Measurements from ENCODE around the gene CFAP52.
"Not testable (repeated sequence)": the region's sequence is repeated elsewhere in the genome, so short reads cannot be mapped to it uniquely, and the experiment has no call there.

The CFAP52 gene

GRCh38 chr17:9646546-9646885 lies 70.1 kb downstream of the CFAP52 start:
- Mint-ChIP-seq H3K4me3 (peak overlapping the region; percentile 71), H3K27me3 (ENCODE audit: low read depth) (peaks cover 42% of the 10 kb centered on the region), H3K4me1 (ENCODE audit: low read depth) (peaks cover 19% of the 10 kb centered on the region), H3K27ac (no peak overlapping the region), H3K9me3 (no peaks in the 10 kb centered on the region), H3K36me3 (ENCODE audit: low read depth) (peaks cover 5% of the 10 kb centered on the region)

- no peak overlapping the region for H3K27ac Mint-ChIP-seq
- H3K27me3 Mint-ChIP-seq (ENCODE audit: low read depth) = peaks cover 42% of the 10 kb centered on the region
- peaks cover 19% of the 10 kb centered on the region for H3K4me1 Mint-ChIP-seq (ENCODE audit: low read depth)
- H3K4me3 Mint-ChIP-seq = no peak overlapping the region
- H3K9me3 Mint-ChIP-seq = no peaks in the 10 kb centered on the region
- peaks cover 5% of the 10 kb centered on the region for H3K36me3 Mint-ChIP-seq (ENCODE audit: low read depth)
Observed at GRCh38 chr17:9647014-9647413, 70.6 kb downstream of the CFAP52 start.

- H3K36me3 Mint-ChIP-seq (ENCODE audit: low read depth) = peaks cover 5% of the 10 kb centered on the region
- H3K27me3 Mint-ChIP-seq (ENCODE audit: low read depth) = peaks cover 38% of the 10 kb centered on the region
- H3K27ac Mint-ChIP-seq = no peak overlapping the region
- H3K4me1 Mint-ChIP-seq (ENCODE audit: low read depth) = peaks cover 19% of the 10 kb centered on the region
- no peak overlapping the region for H3K4me3 Mint-ChIP-seq
- H3K9me3 Mint-ChIP-seq = no peaks in the 10 kb centered on the region
Observed at GRCh38 chr17:9648521-9649110, 72.2 kb downstream of the CFAP52 start.

- Mint-ChIP-seq H3K27me3 (ENCODE audit: low read depth) (no peaks in the 10 kb centered on the region), H3K27ac (no peak overlapping the region), H3K4me3 (no peak overlapping the region), H3K4me1 (ENCODE audit: low read depth) (no peaks in the 10 kb centered on the region), H3K9me3 (no peaks in the 10 kb centered on the region), H3K36me3 (ENCODE audit: low read depth) (no peaks in the 10 kb centered on the region)
Observed at GRCh38 chr17:9658593-9659211, 82.3 kb downstream of the CFAP52 start.

GRCh38 chr17:9661027-9661426 lies 84.6 kb downstream of the CFAP52 start:
- Mint-ChIP-seq H3K9me3 (no peaks in the 10 kb centered on the region), H3K4me1 (ENCODE audit: low read depth) (no peaks in the 10 kb centered on the region), H3K27ac (no peak overlapping the region), H3K27me3 (ENCODE audit: low read depth) (no peaks in the 10 kb centered on the region), H3K4me3 (no peak overlapping the region), H3K36me3 (ENCODE audit: low read depth) (no peaks in the 10 kb centered on the region)

- H3K4me3 Mint-ChIP-seq; H3K4me1 Mint-ChIP-seq (ENCODE audit: low read depth); H3K27me3 Mint-ChIP-seq (ENCODE audit: low read depth); H3K27ac Mint-ChIP-seq; H3K9me3 Mint-ChIP-seq; H3K36me3 Mint-ChIP-seq (ENCODE audit: low read depth): not testable (repeated sequence)
Observed at GRCh38 chr17:9663511-9663910, 87.1 kb downstream of the CFAP52 start.

GRCh38 chr17:9666461-9667050 lies 90.1 kb downstream of the CFAP52 start:
- Mint-ChIP-seq H3K36me3 (ENCODE audit: low read depth) (no peaks in the 10 kb centered on the region), H3K27ac (no peak overlapping the region), H3K4me3 (no peak overlapping the region), H3K4me1 (ENCODE audit: low read depth) (peaks cover 5% of the 10 kb centered on the region), H3K27me3 (ENCODE audit: low read depth) (no peaks in the 10 kb centered on the region), H3K9me3 (no peaks in the 10 kb centered on the region)

- peaks cover 5% of the 10 kb centered on the region for H3K4me1 Mint-ChIP-seq (ENCODE audit: low read depth)
- H3K36me3 Mint-ChIP-seq (ENCODE audit: low read depth) = no peaks in the 10 kb centered on the region
- no peaks in the 10 kb centered on the region for H3K9me3 Mint-ChIP-seq
- H3K4me3 Mint-ChIP-seq = no peak overlapping the region
- no peak overlapping the region for H3K27ac Mint-ChIP-seq
- no peaks in the 10 kb centered on the region for H3K27me3 Mint-ChIP-seq (ENCODE audit: low read depth)
Observed at GRCh38 chr17:9668517-9668916, 92.1 kb downstream of the CFAP52 start.

- Mint-ChIP-seq H3K9me3 (no peaks in the 10 kb centered on the region), H3K27ac (no peak overlapping the region), H3K27me3 (ENCODE audit: low read depth) (no peaks in the 10 kb centered on the region), H3K36me3 (ENCODE audit: low read depth) (no peaks in the 10 kb centered on the region), H3K4me1 (ENCODE audit: low read depth) (peaks cover 5% of the 10 kb centered on the region), H3K4me3 (no peak overlapping the region)
Observed at GRCh38 chr17:9669551-9670008, 93.1 kb downstream of the CFAP52 start.

- H3K36me3 Mint-ChIP-seq (ENCODE audit: low read depth) = no peaks in the 10 kb centered on the region
- H3K4me1 Mint-ChIP-seq (ENCODE audit: low read depth) = peaks cover 5% of the 10 kb centered on the region
- no peak overlapping the region for H3K4me3 Mint-ChIP-seq
- no peak overlapping the region for H3K27ac Mint-ChIP-seq
- H3K9me3 Mint-ChIP-seq = no peaks in the 10 kb centered on the region
- H3K27me3 Mint-ChIP-seq (ENCODE audit: low read depth) = no peaks in the 10 kb centered on the region
Observed at GRCh38 chr17:9670596-9670995, 94.2 kb downstream of the CFAP52 start.

GRCh38 chr17:9671559-9671958 lies 95.1 kb downstream of the CFAP52 start:
- H3K27ac Mint-ChIP-seq = no peak overlapping the region
- no peaks in the 10 kb centered on the region for H3K36me3 Mint-ChIP-seq (ENCODE audit: low read depth)
- no peaks in the 10 kb centered on the region for H3K27me3 Mint-ChIP-seq (ENCODE audit: low read depth)
- no peaks in the 10 kb centered on the region for H3K9me3 Mint-ChIP-seq
- H3K4me1 Mint-ChIP-seq (ENCODE audit: low read depth) = peaks cover 4% of the 10 kb centered on the region
- H3K4me3 Mint-ChIP-seq = no peak overlapping the region

- H3K4me1 Mint-ChIP-seq (ENCODE audit: low read depth) = no peaks in the 10 kb centered on the region
- no peaks in the 10 kb centered on the region for H3K9me3 Mint-ChIP-seq
- H3K27ac Mint-ChIP-seq = no peak overlapping the region
- H3K36me3 Mint-ChIP-seq (ENCODE audit: low read depth) = no peaks in the 10 kb centered on the region
- no peak overlapping the region for H3K4me3 Mint-ChIP-seq
- no peaks in the 10 kb centered on the region for H3K27me3 Mint-ChIP-seq (ENCODE audit: low read depth)
Observed at GRCh38 chr17:9672266-9672665, 95.8 kb downstream of the CFAP52 start.

GRCh38 chr17:9672691-9673090 lies 96.2 kb downstream of the CFAP52 start:
- Mint-ChIP-seq H3K9me3 (no peaks in the 10 kb centered on the region), H3K36me3 (ENCODE audit: low read depth) (no peaks in the 10 kb centered on the region), H3K4me3 (no peak overlapping the region), H3K27ac (no peak overlapping the region), H3K27me3 (ENCODE audit: low read depth) (no peaks in the 10 kb centered on the region), H3K4me1 (ENCODE audit: low read depth) (no peaks in the 10 kb centered on the region)

- Mint-ChIP-seq H3K4me3 (no peak overlapping the region), H3K27me3 (ENCODE audit: low read depth) (no peaks in the 10 kb centered on the region), H3K9me3 (peaks cover 14% of the 10 kb centered on the region), H3K4me1 (ENCODE audit: low read depth) (no peaks in the 10 kb centered on the region), H3K36me3 (ENCODE audit: low read depth) (no peaks in the 10 kb centered on the region), H3K27ac (no peak overlapping the region)
Observed at GRCh38 chr17:9676084-9676483, 99.6 kb downstream of the CFAP52 start.

- Mint-ChIP-seq H3K27ac (no peak overlapping the region), H3K4me1 (ENCODE audit: low read depth) (no peaks in the 10 kb centered on the region), H3K27me3 (ENCODE audit: low read depth) (no peaks in the 10 kb centered on the region), H3K9me3 (peaks cover 14% of the 10 kb centered on the region), H3K4me3 (no peak overlapping the region), H3K36me3 (ENCODE audit: low read depth) (no peaks in the 10 kb centered on the region)
Observed at GRCh38 chr17:9676820-9677310, 100.4 kb downstream of the CFAP52 start.

All from T-helper 1 cell treated with Interleukin-12 subunit alpha and Interleukin-12 subunit beta and Interleukin-4 antibody, amounts not matched to agents 30 μg/mL and 1 μg/mL, for 36 hours (primary cell).